ENCODE data around the gene LSAMP.

LSAMP gene

GRCh38 chr3:116052602-116053001 lies 392.7 kb downstream of the LSAMP start:
- Histone ChIP-seq H3K9me2 (replicated peaks; ENCODE audit: low read depth, low read length) (no peaks in the 10 kb centered on the region), H3K36me3 (ENCODE audit: insufficient read depth, low read length) (no peaks in the 10 kb centered on the region), H3K79me2 (ENCODE audit: insufficient read depth, low read length) (no peaks in the 10 kb centered on the region), H3K9ac (ENCODE audit: low read depth, low read length, poor library complexity, severe bottlenecking) (no peak overlapping the region), H2AFZ (ENCODE audit: low read length) (no peak overlapping the region), H3K4me1 (ENCODE audit: insufficient read depth, low read length, poor library complexity, severe bottlenecking) (no peaks in the 10 kb centered on the region), H3K4me3 (ENCODE audit: low read length, poor library complexity, severe bottlenecking) (no peak overlapping the region), H3K9me3 (ENCODE audit: insufficient read depth, low read depth, low read length) (no peaks in the 10 kb centered on the region), H3K4me2 (ENCODE audit: low read depth, low read length, poor library complexity, severe bottlenecking) (no peak overlapping the region), H4K20me1 (ENCODE audit: insufficient read depth, low read length, poor library complexity, severe bottlenecking) (no peaks in the 10 kb centered on the region), H3K27me3 (ENCODE audit: insufficient read depth, low read length, poor library complexity, severe bottlenecking) (no peaks in the 10 kb centered on the region), H3F3A (ENCODE audit: low read depth) (no peaks in the 10 kb centered on the region)
- no peak for TF ChIP-seq EZH2phosphoT487 (IDR thresholded peaks at IDR 0.05; ENCODE audit: borderline replicate concordance)
- no peak for TF ChIP-seq CTCF (conservative IDR thresholded peaks at IDR 0.05; ENCODE audit: low read length)

GRCh38 chr3:116051586-116051985 lies 393.7 kb downstream of the LSAMP start:
- Histone ChIP-seq H3K9me3 (ENCODE audit: insufficient read depth, low read depth, low read length) (no peaks in the 10 kb centered on the region), H3K36me3 (ENCODE audit: insufficient read depth, low read length) (no peaks in the 10 kb centered on the region), H3K79me2 (ENCODE audit: insufficient read depth, low read length) (no peaks in the 10 kb centered on the region), H2AFZ (ENCODE audit: low read length) (no peak overlapping the region), H3K4me2 (ENCODE audit: low read depth, low read length, poor library complexity, severe bottlenecking) (no peak overlapping the region), H3F3A (ENCODE audit: low read depth) (no peaks in the 10 kb centered on the region), H4K20me1 (ENCODE audit: insufficient read depth, low read length, poor library complexity, severe bottlenecking) (no peaks in the 10 kb centered on the region), H3K4me1 (ENCODE audit: insufficient read depth, low read length, poor library complexity, severe bottlenecking) (no peaks in the 10 kb centered on the region), H3K27me3 (ENCODE audit: insufficient read depth, low read length, poor library complexity, severe bottlenecking) (no peaks in the 10 kb centered on the region), H3K9me2 (replicated peaks; ENCODE audit: low read depth, low read length) (no peaks in the 10 kb centered on the region), H3K9ac (ENCODE audit: low read depth, low read length, poor library complexity, severe bottlenecking) (no peak overlapping the region), H3K4me3 (ENCODE audit: low read length, poor library complexity, severe bottlenecking) (no peak overlapping the region)
- TF ChIP-seq CTCF (conservative IDR thresholded peaks at IDR 0.05; ENCODE audit: low read length) (no peak), EZH2phosphoT487 (IDR thresholded peaks at IDR 0.05; ENCODE audit: borderline replicate concordance) (no peak)

- no peaks in the 10 kb centered on the region for H3K9me3 ChIP-seq (ENCODE audit: insufficient read depth, low read depth, low read length)
- no peaks in the 10 kb centered on the region for H3K27me3 ChIP-seq (ENCODE audit: insufficient read depth, low read length, poor library complexity, severe bottlenecking)
- no peak for TF ChIP-seq EZH2phosphoT487 (IDR thresholded peaks at IDR 0.05; ENCODE audit: borderline replicate concordance)
- no peak for TF ChIP-seq CTCF (conservative IDR thresholded peaks at IDR 0.05; ENCODE audit: low read length)
- no peaks in the 10 kb centered on the region for H3K36me3 ChIP-seq (ENCODE audit: insufficient read depth, low read length)
- no peak overlapping the region for H3K4me3 ChIP-seq (ENCODE audit: low read length, poor library complexity, severe bottlenecking)
- H3K9me2 ChIP-seq (replicated peaks; ENCODE audit: low read depth, low read length), result no peaks in the 10 kb centered on the region
- H3F3A ChIP-seq (ENCODE audit: low read depth), result no peaks in the 10 kb centered on the region
- H3K9ac ChIP-seq (ENCODE audit: low read depth, low read length, poor library complexity, severe bottlenecking), result no peak overlapping the region
- H2AFZ ChIP-seq (ENCODE audit: low read length), result no peak overlapping the region
- H4K20me1 ChIP-seq (ENCODE audit: insufficient read depth, low read length, poor library complexity, severe bottlenecking), result no peaks in the 10 kb centered on the region
- no peaks in the 10 kb centered on the region for H3K79me2 ChIP-seq (ENCODE audit: insufficient read depth, low read length)
- H3K4me2 ChIP-seq (ENCODE audit: low read depth, low read length, poor library complexity, severe bottlenecking), result no peak overlapping the region
- no peaks in the 10 kb centered on the region for H3K4me1 ChIP-seq (ENCODE audit: insufficient read depth, low read length, poor library complexity, severe bottlenecking)
Observed at GRCh38 chr3:116051040-116051439, 394.2 kb downstream of the LSAMP start.
